HG03378 (cell line): ENCODE results near the gene HOXB5.

ENCODE experiments used
- ATAC-seq: cut with Tn5 transposase; IDR thresholded peaks from one replicate; pipeline ENCODE4 v1.9.1; 2021; ENCODE audit warnings: mild to moderate bottlenecking, moderate library complexity; ENCODE audit not compliant: unreplicated experiment

The HOXB5 gene

GRCh38 chr17:48605409-48605919, 11.9 kb upstream of the HOXB5 start:
- no peak for ATAC-seq

DNA sequence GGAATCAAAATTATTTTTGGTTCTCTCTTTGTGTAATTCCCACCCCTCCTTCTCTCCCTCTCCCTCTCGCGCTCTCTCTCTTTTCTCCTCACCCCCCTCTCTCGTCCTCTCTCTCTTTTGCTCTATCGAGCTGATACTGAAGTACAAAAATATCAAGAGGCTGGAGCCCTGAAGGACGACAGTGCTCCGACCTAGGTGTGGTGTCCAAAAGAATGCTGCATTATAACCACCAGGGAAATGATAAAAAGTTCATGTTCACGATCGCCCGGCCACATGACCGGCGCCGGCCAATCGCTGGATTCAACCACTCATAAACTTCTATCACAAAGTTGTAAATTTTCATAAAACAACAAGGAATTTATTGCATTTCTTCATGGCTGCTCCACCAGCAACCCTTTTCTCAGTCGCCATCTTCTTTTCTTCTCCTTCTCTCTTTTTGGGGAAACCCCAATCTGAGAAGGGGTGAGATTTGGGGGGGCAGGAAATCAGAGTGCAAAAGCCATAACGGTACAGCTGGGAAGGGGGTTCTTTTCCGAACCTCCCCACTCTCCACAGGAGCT, 11.3 kb upstream of the HOXB5 start, which contains the start of gene HOXB6:
HOXB6 (minus strand) TSS at position 217 of the 560 bp plus-strand sequence. CDS start 6,836 bp downstream, outside the sequence.
- no peak for ATAC-seq

GRCh38 chr17:48603959-48604769, 10.6 kb upstream of the HOXB5 start:
- no peak for ATAC-seq

DNA sequence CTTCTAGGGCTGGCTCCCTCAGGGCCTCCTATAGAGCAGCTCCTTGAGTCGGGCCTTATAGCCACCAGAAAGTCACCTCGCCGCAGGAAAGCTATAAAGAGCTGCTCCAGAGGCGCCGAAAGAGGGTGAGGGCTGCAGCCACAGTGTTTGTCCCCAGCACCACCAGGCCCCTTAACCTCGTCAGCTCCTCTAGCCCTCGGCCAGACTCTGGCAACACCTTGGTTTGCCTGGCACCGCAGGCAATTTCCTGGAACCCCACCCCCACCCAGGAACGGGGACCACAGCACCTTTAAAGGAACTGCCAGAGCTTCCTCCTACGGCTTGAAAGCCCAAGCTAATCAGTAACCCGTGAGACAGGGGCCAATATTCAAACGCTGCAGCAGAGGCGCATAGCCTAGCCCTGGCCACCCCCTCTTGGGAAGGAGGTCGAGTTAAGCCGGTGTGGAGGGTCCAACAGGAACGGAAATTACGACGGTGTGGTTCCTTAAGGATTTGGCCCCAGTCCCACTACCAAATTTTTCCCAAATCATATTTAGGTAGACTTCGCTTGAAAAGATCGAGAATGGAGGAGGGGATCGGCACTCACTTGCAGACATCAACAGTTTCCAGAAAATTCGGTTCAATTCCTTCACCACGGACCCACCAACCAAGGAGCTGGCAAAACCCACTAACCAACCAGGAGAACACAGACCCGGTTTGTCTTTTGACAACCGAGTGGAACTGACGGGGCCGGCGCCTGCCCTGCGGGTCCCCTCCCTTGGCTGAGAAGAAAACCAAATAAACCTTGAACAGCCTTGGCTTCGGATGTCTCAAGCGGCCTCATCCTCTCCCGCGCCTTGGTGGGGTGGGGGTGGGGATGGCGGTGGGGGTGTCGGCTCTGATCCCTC, 8.2 kb upstream of the HOXB5 start:
- ATAC-seq, result no peak

DNA sequence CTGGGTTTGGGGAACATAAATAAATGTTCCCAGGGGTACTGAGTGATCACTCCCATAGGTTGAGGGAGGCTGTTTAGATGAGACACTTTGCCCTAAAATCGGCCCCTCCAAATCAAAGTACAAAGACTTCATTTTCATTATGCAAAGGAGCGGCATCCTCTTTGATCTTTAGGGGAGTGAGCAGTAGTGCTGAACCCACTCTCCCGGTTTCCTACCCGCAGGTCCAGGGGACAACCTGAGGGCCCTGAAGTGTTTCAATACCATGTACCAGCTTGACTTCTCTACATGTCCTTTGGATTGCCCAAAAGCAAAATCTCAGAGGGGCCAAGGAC, 7.6 kb upstream of the HOXB5 start:
- no peak for ATAC-seq

DNA sequence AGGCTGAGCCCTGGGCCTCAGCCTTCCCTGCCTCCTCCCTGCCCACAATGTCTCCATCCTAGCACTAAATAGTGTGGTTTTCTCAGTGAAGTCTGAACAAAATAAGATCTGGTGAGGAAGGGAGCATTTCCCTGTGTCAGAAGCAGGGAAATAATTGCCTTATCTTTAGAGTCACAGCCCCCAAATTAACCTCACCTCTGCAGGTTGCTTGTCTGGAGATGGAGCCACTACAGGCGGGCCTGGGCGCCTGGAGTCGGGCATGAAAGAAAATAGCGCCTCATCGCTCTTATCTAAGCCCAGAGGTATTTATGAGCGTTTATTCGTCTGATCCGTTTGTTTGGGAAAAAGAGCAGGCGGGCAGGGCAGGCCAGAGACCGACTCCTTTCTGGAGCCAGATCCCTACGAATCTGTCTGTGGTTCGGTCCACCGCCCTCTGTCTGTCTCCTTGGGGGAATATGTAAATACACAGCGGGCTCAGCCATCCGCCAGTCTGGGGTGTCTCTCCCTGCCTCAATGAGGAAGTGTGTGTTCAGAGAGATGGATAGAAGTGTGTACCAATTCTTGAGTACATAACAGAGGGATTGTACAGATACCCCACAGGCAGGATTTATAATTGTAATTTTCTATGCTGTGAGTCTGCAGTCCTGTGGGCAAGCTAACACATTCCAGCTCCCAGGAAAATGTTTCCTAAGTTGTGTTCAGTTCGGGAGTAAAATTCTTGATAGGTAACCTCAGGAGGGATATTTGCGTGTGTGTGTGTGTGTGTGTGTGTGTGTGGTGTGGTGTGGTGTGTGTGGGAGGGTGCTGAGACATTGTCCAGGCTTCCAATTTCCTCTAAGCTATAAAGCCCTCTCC, 6.9 kb upstream of the HOXB5 start:
- ATAC-seq, result no peak

DNA sequence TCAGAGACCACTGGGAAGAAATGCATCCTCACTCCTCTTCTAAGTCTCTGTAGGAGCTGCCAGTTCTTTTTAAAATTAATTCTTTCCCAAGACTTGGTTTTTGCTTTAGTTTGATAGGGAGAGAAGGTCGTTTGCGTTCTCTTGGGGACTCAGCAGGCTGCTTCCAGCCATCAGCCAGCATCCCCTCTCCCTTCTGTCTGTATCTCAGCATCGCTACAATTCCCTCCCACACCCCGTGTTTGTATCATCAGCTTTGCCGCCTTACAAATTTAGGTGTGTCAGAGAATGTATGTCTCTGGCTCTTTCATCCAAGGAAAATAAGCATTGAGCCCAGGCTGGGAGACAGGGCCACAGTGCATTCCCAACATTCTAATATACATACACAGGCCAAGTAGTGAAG, 5.8 kb upstream of the HOXB5 start:
- no peak for ATAC-seq

DNA sequence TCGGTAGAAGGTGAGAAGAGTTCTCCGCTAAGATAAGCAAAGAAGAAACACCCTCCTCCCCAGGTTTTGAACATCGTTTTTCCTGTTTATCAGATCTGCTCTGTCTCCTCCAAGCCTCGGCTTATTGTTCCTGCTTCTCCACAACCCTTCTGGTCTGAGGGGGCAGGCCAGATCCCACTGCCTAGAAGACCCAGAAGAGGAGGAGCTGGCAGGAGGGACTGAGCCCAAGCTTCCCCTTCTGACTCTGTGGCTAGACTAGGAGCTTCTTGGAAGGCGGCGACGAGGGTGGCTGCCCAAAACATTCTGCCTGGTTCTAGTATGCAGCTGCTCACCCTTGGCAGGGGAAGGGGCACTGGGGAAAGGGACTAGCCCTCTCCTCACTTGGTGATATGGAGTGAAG, 5.2 kb upstream of the HOXB5 start:
- no peak for ATAC-seq

GRCh38 chr17:48597778-48598631, 4.4 kb upstream of the HOXB5 start:
- no peak for ATAC-seq

DNA sequence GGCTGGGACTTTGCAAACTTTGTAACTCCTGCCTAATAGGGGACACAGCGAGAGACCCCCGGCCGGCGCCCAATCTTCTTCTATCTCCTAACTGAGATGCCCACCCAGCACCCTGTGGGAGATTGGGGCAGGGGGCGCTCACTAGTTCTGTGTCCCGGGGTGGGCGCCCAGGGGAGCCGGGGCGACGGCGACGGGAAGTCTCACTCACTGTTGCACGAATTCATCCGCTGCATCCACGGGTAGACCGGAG, 3.9 kb upstream of the HOXB5 start:
- no peak for ATAC-seq

GRCh38 chr17:48596735-48597527, 3.4 kb upstream of the HOXB5 start:
- no peak for ATAC-seq

- no peak for ATAC-seq
Measured at GRCh38 chr17:48596000-48596734, 2.6 kb upstream of the HOXB5 start.

DNA sequence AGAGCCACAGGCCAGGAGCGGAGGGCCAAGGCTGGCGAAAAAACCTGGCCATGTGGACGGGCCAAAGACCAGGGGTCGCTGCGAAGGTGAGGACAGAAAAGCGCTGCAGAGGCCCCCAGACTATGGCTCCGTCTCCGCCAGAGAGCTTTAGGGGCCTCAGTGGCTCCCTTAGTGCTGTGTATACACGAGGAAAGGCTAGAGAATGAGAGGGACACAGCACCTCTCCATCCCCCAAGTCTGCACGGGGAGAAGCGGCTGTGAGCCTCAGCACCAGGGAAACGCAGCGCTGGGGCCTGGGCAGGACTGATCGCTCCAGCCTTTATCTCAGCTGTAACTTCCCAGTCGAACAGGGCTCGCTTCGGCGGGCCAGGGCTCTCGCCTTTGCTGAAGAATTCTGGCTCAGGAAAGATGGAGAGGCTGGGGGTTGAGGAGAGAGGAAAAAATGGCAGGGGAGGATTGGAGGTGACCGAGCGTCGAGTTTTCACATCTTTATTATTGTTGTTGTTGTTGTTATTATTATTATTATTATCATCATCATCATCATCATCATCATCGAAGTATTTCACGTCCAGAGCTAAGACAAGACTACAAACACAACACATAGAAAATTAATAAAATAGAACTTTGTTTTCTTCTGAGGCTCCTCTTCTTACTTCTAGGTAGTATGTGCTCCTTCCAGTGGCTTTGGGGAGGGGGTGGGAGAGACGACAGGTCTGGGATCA, 1.9 kb upstream of the HOXB5 start:
- ATAC-seq, result no peak

DNA sequence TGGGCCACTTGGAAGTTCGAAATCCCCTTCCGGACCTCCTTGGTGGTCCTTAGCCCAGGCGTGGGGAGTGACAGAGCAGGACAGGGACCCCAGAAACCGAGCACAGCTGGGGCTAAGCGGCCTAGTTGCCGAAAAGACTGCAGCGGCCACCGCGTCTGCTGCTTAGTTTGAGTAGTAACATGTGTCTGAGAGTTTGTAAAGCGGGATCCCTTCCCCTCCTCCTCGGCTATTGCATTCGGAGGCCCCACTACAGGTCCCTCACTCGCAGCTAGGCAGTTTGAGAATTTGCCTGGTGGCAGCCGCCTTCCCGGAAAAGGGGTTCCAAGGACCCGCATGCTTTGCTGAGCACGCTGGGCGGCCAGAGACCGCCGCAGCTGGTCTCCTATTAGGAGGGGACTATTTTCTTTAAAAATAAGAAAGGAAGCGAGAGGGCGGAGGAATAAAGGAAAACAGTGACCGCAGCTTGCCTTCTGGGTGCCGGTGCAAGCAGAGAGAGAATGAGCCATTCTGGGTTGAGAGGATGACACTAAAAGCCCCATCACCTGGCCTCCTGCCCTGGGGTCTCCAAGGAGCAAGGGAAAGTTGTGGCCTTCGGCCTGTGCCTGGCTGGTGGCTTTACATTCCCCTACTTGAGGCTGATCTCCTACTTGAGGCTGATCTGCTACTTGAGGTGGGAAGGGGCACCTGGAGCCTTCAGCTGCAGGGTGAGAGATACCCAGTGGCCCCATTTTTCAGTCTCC, 1.1 kb upstream of the HOXB5 start:
- ATAC-seq, result no peak

- no peak for ATAC-seq
Measured at GRCh38 chr17:48593840-48594537, 410 bp upstream of the HOXB5 start.

- no peak for ATAC-seq
Measured at GRCh38 chr17:48592577-48592976, 1.0 kb downstream of the HOXB5 start.
